Activated CD8-positive, alpha-beta memory T cell treated with anti-CD3 and anti-CD28 coated beads for 4 hours (primary cell): ENCODE measurements around the gene RPL6.
"Not testable (repeated sequence)": the region's sequence is repeated elsewhere in the genome, so short reads cannot be mapped to it uniquely, and the experiment has no call there.

Experiments
- DNase-seq, 2 donors: peaks; one replicate each; pipeline ENCODE4 v3.0.0-alpha.2; 2020; ENCODE audit warnings: low read depth in 2 of 2

RPL6 gene

DNA sequence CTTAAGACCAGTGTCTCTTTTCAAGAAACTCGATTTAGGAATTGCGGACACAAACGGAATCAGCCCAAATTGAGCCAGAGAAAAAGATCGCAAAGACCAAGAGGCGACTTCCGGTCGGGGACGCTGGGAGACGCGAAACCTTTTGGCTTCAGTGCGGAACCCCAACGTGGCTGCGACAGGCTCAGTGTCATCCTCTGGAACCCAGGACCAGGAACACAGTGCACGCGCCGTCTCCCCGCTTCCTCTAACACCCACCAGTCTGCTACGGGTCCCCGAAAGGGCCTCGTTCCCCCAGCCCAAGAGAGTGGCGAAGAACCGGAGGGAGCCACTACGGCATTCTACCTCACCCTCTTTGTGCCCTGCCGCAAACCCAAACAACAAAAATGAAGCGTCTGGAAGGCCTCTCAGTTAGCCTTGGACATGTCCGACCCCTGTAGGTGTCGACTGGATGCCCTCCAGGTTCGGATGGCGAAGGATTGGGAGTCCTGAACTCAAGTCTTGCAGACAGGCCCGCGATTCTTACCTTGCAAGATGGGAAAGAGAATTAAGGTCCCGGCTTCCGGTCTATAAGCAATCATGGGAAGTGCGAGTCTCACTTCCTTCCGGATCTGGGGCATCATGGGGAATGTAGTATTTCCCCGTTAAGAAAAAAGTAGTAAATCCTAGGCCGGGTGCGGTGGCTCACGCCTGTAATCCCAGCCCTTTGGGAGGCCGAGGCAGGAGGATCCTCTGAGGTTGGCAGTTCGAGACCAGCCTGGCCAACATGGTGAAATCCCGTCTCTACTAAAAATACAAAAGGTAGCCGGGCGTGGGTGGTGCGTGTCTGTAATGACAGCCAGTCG, at the start of gene RPL6:
Gene RPL6, minus strand, starts transcription at position 542 of the 842 bp plus-strand sequence. CDS start 949 bp downstream, outside the sequence.
- peak; percentile 52 to 73 for DNase-seq

DNA sequence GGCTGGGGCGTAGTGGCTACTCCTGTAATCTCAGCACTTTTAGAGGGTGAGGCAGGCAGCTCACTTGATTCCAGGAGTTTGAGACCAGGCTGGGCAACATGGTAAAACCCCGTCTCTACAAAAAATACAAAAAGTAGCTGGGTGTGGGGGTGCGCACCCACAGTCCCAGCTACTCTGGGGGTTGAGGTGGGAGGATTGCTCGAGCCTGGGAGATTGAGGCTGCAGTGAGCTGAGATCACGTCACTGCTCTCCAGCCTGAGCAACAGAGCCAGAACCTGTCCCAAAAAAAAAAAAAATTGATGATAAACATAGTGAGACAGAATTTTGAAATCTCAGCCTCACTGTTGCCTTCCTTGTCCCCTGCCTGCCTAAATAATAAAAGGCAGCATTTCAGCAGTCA, 49.3 kb upstream of the RPL6 start:
- DNase-seq, result no peak

DNA sequence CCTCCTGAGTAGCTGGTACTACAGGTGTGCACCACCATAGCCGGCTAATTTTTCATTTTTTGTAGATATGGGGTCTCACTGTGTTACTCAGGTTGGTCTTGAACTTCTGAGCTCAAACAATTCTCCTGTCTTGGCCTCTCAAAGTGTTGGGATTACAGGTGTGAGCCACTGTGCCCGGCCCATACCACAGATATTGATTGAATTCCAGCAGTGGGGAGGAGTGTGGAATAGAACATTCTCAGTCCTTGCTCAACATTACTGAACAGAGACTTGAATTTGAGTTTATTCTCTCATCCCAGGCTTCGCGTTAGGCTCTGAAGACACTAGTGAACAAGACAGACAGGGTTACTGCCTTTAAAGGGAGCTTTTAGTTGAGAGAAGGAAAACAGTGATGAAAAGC, 48.9 kb upstream of the RPL6 start:
- no peak for DNase-seq

DNA sequence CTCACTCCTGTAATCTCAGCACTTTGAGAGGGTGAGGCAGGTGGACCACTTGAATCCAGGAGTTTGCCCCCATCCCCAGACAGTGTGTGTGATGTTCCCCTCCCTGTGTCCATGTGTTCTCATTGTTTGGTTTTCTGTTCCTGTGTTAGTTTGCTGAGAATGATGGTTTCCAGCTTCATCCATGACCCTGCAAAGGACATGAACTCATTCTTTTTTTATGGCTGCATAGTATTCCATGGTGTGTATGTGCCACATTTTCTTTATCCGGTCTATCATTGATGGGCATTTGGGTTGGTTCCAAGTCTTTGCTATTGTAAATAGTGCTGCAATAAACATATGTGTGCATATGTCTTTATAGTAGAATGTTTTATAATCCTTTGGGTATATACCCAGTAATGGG, 47.7 kb upstream of the RPL6 start:
- not testable (repeated sequence) for DNase-seq

DNA sequence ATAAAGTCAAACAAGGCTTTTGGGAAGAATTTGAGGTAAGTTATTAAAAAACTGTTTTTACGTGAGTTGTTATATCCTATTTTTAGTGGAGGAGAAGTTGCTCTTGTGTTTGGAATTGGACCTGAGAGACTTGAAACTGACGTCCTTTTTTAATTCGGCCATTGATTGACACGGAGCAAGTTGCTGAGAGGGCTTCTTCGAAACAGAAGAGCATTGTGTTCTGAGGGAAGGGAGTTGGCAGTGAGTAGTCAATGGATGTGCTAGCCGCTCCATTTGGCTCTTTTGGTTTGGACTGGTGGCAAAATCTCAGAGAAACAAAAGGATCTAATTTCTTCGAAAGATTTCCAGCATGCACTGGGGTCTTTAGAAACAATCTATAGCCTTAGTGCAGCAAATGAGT, 46.6 kb upstream of the RPL6 start:
- DNase-seq, result no peak

DNA sequence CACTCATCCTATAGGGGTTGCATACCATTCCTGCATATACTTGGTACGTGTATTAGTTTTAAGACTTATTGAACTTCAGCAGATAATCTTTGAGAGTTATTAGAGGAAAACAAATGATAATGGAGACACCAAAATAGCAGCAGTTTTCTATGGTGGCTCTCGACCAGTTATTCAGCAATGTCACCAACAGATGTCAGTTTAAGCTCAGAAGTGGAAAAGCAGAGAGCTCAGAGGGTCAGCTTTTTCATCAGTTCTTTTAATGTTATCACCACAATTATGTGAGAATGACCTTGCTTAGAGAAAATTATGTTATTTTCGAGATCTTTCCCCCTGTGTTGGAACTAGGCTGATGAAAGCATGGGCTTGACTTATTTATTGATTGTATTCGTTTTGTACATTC, 41.3 kb upstream of the RPL6 start:
- no peak for DNase-seq

DNA sequence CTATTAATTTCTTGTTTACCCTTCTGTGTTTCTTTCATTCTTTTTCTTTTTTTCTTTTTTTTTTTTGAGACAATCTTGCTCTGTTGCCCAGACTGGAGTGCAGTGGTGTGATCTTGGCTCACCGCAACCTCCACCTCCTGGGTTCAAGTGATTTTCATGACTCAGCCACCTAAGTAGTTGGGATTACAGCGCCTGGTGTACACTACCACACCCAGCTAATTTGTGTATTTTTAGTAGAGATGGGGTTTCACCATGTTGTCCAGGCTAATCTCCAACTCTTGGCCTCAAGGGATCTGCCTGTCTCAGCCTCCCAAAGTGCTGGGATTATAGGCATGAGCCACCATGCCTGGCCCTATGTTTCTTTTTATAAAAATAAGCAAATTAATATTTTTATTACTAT, 38.8 kb upstream of the RPL6 start:
- not testable (repeated sequence) for DNase-seq

DNA sequence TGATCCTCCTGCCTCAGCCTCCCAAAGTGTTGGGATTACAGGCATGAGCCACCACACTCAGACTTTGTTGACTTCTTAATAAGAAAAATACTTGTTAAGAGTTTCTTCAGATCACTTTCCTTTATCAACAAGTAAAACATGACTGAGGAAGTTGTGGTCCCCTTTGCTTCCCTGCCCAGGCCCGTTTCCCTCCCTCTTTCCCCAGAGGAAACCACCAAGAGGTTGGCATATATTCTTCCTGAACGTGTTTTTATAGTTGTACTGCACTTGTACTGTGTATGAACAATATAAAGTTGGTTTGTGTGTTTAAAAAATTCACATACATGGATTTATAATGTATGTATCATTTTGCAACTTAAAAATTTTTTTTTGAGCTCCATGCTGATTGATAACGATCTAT, 37.7 kb upstream of the RPL6 start:
- DNase-seq, result no peak

DNA sequence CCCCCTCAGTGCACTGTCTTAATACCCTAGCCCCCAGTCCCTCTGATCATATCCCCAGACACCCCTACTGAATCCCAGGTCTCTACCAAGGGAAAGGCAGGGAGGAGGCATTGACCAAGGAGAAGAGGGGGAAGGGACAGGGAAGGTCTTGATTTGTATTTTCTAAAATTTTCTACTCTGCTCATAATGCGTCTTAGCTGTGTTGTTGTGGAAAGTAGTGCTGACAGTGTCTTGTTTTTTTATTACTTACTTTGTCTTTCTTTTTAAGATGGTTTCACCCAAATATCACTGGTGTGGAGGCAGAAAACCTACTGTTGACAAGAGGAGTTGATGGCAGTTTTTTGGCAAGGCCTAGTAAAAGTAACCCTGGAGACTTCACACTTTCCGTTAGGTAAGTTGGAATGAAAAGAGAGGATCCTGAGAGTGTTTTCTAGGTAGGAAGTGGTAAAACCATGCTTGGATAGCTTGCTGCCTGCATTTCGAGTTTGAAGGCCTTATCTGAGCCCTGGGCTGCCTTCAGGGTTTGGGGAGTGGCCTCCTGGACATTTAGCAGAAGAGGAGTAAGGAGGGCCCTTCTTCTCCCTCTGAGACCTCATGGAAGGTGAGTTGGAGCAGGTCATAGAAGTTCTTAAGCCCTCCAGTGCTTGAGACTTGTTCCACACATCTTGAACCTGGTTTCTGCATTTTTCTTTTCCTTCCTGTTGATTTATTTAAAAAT, 36.8 kb upstream of the RPL6 start:
- DNase-seq, result no peak

DNA sequence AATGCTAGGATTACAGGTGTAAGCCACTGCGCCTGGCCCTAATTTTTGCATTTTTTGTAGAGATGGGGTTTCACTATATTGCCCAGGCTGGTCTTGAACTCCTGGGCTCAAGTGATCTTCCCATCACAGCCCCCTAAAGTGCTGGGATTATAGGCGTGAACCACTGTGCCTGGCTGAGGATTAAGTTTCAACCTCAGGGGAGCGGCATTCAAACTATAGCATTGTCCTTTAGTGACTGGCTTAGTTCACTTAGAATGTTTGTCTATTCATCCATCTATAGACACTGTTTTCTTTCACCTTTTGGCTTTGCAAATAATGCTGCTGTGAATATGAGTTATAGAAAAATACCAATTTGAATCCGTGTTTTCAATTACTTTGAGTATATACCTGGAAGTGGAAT, 34.5 kb upstream of the RPL6 start:
- no peak for DNase-seq

DNA sequence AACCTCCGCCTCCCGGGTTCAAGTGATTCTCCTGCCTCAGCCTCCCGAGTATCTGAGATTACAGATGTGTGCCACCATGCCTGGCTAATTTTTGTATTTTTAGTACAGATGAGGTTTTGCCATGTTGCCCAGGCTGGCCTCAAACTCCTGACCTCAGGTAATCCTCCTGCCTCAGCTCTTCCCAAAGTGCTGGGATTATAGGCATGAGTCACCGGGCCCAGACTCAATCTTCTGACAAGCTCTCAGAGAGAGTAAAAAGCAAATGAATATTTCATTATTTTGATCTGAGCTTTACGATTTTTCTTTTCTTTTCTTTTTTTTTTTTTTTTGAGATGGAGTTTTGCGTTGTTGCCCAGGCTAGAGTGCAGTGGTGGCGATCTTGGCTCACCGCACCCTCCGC, 31.2 kb upstream of the RPL6 start:
- not testable (repeated sequence) for DNase-seq

DNA sequence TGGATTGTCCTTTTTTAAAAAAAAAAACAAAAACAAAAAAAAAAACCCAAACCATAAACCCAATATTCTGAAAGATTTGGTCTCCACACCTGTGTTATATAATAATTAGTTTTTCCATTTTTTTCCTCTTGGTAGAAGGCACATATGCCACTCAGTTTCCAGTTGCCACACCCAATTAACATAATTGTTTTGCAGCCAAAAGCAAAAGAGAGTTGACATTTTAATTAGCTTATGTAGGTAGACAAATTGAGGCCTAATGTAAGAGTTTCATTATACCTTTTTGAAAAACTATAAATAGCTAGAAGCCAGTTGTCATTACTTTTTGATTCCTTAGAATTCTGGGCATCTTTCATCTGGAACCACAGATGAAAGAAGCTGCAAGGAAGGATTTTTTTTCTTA, 30.4 kb upstream of the RPL6 start:
- DNase-seq, result no peak

DNA sequence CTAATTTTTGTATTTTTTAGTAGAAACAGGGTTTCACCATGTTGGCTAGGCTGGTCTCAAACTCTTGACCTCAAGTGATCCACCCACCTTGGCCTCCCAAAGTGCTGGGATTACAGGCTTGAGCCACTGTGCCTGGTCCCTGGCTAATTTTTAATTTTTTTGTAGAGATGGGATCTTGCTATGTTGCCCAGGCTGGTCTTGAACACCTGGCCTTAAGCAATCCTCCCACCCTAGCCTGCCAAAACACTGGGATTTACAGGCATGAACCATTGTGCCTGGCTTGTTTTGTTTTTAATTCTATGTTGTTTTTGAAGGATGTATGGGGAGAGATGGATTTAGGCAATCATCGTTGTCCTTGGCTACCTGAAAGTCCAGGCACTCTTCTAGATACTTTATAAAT, 29.2 kb upstream of the RPL6 start:
- DNase-seq, result not testable (repeated sequence)

DNA sequence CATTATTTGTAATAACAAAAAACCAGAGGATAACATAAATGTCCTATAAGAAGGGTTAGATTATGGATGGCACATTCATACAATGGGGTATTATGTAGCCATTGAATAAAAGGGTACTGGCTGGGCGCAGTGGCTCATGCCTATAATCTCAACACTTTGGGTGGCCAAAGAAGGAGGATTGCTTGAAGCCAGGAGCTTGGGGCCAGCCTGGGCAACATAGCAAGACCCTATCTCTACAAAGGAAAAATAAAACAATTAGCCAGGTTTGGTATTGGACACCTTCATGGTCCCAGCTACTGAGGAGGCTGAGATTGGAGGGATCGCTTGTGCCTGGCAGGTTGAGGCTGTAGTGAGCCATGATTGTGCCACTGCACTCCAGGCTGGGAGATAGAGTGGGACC, 24.1 kb upstream of the RPL6 start:
- no peak for DNase-seq

DNA sequence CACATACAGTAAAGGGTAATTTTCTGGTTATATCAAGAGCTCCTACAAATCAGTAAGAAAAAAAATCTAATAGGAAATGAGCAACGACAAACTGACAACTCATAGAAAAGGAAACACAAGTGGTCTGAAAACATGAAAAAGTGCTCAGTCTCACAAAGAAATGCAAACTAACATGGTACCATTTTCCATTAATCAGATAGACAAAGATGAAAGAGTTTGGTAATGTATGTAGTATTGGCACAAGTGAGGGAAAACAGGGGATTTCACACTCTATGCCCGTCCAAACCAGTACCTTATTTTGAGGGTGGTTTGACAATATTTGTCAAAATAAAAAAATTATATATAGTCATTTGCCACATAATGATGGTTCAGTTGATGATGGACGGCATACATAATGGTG, 22.6 kb upstream of the RPL6 start:
- no peak for DNase-seq

DNA sequence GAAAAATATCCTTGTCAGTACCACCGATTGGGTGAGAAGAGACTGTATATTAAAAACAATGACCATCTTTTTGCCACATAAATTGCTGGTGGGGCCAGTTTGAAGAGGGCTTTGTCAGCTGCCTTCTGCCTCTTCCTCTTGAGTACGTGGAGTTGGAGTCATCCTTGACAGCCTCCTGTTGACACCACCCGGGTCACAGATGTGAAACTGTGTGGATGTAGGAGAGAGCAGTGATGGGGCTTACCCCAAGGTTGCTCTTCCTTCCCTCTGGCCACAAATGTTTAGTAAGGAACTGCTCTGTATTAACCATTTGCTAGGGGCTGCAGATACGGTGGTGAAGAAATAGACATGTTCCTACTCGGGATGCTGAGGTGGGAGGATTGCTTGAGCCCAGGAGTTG, 21.5 kb upstream of the RPL6 start:
- no peak for DNase-seq

DNA sequence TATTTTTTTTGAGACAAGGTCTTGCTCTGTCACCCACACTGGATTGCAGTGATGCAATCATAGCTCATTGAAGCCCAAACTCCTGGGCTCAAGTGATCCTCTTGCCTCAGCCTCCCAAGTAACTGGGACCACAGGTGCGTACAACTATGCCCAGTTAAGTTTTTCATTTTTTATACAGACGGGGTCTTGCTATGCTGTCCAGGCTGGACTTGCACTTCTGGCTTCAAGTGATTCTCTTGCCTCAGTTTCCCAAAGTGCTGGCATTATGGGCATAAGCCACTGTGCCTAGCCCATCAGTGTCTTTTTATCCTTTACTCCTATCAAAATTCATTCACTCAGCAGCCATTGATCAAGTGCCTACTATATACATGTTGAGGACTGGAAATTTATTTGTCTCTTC, 18.4 kb upstream of the RPL6 start:
- no peak for DNase-seq

DNA sequence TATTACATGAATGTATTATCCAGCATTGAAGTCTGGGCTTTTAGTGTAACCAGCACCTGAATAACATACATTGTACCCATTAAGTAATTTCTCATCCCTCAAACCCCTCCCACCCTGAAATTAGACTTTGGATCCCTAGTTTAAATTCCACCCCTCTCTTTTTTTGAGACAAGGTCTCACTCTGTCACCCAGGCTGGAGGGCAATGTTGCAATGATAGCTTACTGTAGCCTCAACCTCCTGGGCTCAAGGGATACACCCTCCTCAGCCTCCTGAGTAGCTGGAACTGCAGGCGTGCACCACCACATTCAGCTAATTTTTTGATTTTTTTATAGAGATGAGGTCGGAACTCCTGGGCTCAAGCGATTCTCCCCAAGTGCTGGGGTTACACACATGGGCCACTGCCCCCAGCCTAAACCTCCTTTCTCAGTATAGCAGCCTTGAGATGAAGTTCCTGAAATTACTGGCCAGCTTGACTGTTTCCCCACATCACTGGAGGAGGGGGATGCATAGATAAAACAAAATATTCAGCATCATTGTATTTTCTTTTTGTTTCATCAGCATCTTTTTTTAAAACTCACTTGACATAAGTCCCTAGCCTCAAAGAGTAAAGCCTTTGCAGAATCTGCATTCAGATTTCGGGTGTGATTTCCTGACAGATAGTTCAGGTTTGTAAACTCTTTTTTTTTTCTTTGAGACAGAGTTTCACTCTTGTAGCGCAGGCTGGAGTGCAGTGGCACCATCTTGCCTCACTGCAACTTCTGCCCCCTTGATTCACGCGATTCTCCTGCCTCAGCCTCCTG, 16.4 kb upstream of the RPL6 start:
- DNase-seq, result no peak

DNA sequence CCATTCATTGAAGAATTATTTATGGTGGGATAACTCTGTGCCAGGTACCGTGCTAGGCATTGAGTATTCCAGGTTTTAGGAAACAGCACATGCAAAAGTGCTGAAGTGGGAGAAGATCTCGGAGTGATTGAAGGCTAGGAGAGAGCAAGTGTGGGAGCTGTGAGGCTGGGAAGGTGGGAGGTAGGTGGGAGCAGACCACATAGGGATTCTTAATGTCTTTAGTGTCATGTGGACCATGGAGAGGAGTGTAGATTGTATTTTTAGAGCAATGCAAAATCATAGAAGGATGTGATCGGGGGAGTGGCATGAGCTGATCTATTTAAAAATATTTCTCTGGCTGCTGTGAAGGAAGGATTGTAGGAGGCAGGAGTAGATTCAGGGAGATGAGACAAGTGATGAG, 14.7 kb upstream of the RPL6 start:
- DNase-seq, result no peak

DNA sequence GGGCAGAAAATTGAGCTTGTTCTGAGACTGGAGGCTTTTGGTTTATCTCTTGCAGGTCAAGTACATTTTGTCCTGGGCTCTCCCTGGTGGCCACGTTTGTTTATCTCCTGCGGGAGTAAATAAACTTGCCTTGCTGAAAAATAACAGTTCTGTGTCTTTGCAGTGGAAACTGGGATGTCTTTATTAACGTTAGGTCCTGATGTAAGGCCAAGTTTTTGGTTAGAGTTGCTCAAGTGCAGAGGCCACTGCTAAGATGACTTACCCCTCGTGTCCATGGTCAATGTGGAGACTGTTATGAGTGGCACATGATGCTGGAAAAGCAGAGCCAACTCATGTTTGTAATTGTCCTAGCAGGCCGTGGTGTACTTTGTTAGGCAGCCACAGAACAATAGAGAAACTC, 13.1 kb upstream of the RPL6 start:
- no peak for DNase-seq

DNA sequence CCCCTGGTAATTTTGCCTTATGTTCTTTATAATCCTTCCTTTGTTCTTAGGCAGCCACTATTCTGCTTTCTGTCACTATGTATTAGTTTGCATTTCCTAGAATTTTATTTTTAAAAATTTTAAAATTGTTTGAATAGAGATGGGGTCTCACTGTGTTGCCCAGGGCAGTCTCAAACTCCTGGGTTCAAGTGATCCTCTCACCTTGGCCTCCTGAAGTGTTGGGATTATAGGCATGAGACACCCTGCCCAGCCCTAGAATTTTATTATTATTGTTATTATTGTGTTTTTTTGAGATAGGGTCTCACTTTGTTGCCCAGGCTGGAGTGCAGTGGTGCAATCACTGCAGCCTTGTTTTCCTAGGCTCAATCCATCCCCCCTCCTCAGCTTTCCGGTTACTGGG, 12.0 kb upstream of the RPL6 start:
- no peak for DNase-seq

DNA sequence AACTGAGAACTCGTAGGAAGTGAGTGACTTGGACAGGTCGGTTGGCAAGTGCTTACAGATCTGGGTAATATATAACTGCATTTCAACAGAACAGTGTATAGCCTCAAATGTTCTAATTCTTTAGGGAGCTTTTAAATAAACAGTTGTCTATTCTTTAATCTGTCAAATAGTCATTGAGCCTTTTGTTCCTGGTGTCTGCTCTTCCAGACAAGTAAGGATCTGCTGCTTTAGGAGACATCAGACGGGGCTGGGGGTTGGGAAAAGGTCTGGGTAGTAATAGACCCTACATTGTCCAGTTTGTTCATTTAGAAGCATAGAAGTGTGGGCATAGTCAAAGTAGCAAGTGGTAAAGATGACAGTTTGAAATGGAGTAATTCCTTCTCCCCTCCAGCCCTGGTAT, 11.3 kb upstream of the RPL6 start:
- DNase-seq, result no peak
